Left lobe of liver (tissue), 2 donors: Measurements from ENCODE around the gene TAF3. TPM values are rescaled to one million over a fixed set of nuclear protein-coding genes. Genes with fewer than 3 reads are reported as not detected.
A peak's percentile ranks its signal among the peaks of the same experiment; 100 is the strongest.

Source experiments
- ATAC-seq: fragments of 200-7000 bp; cut with Tn5 transposase; one replicate; pipeline ENCODE4 v1.9.1; 2020; ENCODE audit warnings: mild to moderate bottlenecking, moderate library complexity
- DNase-seq: peaks from one replicate; pipeline ENCODE4 v3.0.0-alpha.2; 2020; ENCODE audit warnings: low spot score
- total RNA-seq: library from RNA; stranded (reverse); gene quantifications from one replicate; pipeline ENCODE4 v1.2.1, GENCODE V29; 2021
- donor health status: DM: no; HTN: no; CAD: no; lungs with moderate emphysema.
- donor health status: DM: no; HTN: yes; CAD: no.

Gene TAF3
- total RNA-seq, 1 donor from 2014 or later, result 3.1 TPM

DNA sequence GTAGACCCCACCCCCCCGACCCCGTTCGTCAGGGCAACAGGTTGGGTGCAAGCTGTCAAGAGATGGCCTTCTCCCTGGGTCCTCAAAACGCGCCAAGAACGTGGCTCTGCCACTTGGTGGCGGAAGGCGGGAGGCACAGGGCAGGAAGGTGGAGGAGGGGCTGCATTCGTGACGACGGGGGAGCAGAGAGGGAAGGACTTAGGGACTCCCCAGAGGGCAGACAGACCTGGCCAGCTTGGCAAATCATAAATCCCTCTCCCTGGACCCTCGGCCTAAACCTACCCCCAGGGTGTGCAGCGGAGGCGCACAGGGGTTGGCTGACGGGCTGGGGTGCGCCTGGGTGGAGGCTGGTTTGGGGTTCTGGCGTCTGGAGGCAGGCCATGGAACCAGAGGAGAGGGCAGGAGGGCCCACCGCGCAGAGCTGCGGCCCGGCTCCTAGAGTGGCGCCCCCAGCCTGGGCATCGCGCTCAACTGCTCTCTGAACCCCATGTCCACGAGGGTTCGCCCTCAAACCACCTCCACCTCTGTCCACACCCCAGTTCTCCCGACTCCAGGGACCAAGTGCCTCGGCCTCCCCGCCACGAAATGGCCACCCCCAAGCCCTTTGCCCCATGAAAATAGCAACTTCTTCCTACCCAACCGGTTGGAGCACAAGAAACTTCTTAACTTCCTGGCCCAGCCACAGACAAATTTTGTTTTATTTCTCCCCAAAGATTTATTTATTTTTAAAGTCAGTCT lies 225.4 kb downstream of the TAF3 start:
- DNase-seq, result no peak

DNA sequence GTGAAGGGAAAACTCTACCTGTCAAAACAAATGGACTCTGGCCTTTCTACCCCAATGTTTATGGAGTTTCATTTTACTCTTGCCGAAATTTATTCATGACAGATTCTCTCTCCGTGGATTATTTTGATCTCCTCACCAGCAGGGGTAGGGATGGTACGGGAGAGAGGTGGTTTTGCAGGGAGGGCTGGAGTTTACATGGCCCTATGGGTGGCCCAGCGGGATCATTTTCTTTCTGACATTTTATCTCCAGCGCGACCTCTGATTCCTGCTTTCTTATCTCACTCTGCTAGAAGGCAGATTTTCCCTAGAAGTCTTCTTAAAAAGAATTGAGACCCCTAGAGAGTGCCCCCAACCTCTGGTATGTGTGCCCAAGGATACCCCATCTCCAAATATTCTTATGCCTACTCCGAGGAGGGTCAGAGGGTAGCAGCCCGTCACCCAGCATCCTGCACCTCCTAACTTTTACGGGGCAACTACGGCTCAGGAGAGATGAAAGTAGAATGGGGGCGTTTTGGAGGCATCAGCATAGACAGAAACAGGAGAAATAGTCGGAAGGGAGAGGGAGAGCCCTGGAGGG lies 226.1 kb downstream of the TAF3 start:
- no peak for ATAC-seq
- DNase-seq, result no peak

More for the DNA sequence above, 225.4 kb downstream of the TAF3 start:
- no peak for ATAC-seq

DNA sequence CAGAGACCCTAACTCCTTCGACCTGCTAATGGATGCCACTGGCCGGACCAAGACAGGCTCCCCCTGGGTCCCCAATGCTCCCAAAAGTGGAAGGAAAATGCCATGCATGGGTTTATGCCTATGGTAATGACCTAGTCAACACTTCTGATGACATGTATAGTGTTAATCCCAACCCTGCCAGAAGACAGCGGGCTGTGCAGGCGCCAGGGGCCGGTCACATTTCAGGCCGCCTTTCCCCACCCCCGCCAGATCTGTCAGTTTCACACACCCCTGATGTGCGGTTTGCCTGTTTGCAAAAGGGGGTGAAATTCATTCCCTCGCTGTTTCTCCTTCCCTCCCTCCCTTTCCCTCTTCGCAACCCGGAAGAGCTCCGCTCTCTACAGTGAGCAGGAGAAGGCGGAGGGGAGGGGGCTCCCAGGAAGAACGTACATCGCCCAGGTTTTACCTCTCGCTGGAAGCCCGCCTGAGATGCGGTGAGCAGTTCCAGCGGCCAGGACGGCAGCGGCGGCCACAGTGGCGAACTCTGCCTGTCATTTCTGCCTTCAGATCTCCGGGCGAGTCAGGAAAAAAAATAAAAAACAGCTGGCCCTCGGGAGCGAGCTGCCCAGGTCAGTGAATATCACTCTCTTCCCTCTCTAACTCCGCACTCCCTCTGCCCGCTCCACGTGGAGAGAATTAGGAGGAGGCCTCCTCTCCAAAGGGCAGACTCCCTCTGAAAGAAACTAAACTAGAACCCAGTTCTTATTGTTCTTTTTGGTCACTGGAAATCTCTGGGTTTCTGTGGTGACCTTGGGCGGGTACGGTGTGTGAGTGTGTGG lies 226.8 kb downstream of the TAF3 start:
- no peak for ATAC-seq
- no peak for DNase-seq

DNA sequence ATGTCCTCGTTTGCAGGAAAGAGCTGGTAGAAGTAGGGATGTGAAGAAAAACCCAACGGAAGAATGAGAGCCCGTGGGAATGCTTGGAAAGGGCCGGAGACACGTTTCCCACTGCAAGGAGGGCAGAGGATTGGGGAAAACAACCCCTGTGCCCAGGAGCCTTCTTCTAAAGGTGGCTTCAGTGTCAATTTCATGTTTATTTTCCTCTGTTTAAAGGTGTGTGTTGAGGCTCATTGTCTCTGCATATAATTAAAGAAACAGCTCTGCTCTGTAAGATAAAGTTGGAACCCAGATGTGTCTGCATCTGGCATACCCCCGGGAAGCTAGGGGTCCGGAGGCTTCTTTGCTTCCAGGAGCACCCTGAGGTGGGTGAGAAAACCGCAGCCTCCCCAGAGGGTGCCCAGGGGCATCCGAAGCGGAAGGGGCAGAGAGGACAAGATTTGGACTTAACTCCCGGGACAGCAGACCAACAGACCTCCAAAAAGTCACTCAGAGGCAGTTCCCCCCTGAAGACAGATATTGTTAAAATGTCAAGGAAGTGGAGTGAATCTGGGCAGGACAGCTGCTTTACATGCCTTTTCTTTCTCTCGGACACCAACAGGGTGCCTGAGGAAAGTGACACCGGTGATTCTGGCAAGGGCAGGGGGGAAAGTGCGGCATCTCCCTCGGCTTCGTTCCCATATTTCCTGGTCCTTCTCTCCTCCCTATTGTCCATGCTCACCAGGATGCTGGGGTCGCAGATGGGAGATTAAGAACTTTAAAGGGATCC lies 227.6 kb downstream of the TAF3 start:
- DNase-seq, result no peak
- no peak for ATAC-seq

DNA sequence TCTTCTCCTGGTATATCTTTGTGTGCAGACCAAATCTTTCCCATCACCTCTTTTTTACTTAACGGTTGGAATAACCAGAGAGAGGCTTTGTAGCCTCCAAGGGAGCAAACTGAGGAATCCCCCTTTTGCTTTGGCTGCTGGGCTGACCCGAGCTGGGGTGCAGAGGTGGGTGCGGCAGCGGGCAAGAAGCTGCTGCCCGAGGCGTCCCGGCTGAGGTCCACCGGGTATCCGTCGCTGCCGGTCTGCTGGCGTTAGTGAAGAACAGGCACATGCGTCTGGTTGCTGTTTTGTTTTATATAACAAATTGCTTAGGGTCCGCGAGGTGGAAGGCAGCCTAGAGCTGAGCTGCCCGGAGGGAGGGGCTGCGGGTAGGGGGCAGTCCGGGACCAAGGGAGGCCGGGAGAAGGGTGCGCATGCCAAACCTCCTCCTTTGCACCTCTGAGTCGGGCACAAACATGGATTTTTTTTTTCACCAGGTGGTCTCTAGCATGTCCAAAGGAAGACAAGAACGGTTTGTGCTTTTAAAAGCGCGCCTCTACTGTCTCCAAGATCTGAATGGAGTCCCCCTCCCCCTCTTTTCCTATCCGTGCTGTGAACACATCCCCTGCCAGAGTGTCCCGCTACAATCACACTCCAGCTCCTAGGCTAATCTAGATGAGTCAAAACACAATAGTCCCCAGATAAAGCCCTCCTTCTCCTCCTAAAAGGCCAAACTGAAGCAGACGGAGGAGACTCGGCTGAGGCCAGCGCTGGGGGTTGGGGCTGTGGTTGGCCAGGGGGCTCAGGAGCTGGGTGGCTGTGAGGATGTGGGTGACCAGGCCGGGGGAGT lies 229.4 kb downstream of the TAF3 start:
- no peak for DNase-seq

DNA sequence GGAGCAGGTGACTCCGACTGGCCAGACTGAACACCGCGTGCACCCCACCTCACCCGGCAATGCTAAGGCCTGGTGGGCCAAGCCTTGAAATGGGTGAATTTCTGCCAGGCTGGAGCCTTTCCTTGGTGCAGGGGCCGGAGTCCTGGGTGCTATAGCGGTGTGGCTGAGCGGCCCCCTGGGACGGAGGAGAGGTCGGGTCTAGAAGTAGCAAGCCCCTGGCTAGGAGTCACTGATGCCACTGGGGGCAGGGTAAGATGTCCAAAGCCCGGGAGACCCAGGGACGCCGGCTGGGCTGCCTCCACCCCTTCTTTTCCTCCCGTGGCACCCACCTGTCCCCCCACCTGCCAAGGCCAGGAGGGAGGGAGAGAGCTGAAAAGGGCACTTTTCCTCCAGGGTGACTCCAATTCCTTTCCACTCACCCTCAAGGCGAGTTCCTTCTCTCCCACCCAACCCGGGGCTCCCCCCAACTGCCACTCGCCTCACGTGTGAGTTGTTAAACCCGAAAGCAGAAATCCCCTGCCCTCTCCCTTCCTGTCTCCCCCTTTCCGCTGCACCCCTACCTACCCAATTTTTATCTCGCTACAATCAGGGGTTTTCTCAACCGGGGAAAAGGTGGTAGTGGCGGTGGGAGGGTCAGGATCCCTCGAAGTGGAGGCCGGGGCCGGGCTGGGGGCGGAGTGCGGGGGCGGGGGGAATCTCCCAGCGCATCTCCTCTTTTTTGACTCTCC lies 230.1 kb downstream of the TAF3 start:
- DNase-seq (no peak), ATAC-seq (no peak)

More for the DNA sequence above, 229.4 kb downstream of the TAF3 start:
- ATAC-seq, result no peak

DNA sequence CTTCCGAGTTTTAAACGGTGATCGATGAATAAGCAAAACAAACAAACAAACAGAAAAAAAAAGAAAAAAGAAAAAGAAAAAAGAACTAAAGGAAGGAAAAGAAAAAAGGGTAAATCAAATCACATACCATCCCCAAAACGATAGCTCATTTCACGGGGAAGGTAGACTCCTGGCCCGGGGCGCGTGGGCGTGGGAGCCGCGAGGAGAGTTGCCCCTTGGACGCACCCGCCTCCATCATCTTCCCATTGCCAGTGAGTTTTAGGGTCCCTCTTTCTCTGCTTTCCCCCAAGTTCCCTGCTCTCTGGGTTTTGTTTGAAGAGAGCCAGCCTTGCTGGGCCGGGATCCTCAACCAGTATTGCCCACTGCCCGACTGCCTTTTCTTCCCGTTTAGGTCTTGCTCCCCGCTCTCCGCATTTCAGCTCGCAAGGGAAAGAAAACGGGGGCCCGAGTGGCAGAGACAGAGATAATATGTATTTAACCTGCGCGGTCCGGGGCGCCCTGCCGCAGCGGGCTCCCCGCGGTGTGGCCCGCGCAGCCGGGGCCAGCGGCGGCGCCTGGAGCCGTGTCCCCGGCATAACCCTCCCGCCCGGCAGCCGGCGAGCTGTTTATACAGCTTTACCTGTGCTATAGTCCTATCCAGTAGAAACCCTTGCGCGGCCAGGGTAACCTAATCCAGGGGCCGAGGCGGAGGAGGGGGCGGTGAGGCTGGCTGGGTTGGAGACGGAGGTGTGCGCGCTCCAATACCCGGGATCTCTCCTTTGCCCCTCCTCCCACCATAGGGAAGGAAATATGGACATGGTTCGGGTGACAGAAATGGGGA lies 230.9 kb downstream of the TAF3 start:
- no peak for DNase-seq
- no peak for ATAC-seq

DNA sequence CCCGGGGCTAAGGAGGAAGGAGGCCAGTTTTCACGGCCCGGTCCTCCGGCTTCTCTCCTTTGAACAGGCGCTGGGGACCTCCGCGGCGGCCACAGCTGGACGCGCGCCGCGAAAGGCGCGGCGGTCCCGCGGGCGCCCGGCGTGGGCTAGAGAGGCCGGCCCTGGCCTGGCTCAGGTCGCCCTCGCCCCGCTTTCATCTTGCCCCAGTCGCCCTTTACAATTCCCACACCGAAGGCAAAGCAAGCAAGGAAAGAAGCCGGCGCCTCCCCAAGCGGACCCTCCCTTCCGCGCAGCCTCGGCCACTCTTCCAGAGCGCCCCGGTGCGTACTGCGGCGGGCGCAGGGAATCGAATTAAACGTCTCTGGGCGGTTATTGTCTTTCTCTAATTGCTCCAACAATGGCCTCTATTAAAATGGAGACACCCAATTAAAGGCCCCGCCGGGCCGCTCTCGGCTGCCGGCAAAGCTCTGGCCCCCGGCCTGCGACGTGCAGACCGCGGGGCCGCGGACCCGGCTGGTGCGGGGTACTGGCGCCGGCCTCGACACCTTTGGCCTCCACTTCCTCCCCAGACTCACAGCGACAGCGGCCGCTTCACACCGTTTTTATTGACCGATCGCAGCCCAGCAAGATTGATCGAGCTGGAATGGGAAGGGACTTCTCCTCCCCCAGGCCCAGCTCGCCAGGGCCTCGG lies 231.7 kb downstream of the TAF3 start:
- DNase-seq (no peak), ATAC-seq (peak; percentile 2)

DNA sequence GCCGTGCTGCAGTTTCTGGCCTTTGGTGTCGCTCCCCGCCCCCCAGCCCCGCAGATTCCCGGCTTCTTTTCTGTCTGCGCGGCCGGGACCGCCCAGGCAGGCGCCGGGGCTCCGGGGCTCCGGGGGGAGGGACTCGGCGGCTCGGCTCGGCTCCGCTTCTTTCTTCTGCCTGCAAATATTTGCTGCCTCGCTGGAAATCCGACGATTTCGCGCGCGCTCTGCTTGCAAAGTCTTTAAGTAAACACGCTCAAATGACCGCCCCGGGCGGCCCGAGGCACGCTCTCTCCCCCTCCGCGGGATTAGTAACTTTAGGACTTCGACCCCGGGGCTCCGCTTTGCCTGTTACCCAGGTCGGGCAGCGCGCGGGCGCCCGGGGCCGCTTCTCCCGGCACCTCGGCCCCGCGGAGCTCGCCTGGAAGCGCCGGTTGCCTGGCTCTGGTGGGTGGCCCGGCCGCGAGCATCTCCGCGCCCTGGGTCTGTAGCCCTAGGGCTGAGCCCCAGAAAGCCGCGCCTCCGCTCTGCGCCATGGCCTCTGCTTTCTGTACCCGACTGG lies 232.3 kb downstream of the TAF3 start:
- peak; percentile 75 for ATAC-seq
- DNase-seq, result peak; percentile 85

DNA sequence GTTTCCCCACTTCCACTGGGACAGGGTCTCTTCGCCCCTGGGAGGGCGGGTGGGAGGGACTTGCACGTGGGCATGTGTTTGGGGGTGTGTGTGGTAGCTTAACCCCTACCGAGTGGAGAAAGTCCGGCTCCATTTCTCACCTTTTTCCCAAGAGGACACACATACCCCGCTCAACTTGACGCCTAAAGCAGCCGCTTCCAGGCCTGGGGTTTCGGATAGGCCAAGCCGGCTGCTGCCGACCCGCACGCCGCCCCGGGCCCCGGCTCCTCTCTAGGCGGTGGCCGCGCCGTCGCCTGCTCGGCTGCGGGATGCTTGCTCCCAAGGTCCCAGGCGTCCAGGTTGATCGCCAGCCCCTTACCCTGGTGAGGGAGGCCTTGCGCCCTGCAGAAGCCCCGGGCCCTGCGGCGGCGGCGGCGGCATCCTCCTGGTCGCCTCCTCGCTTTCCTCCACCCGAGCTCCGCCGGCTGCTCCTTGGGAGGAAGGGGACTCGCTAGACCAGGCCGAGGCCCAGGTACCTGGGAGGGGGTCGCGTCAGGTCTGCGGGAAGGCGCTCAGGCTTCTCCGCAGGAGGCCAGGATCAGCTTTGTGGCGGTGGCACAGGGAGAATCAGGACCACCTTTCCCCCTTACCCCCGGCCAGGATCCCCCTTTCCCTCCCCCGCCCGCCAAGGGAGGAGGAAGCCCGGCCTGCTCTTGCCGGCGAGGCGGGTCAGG lies 233.0 kb downstream of the TAF3 start:
- ATAC-seq (no peak), DNase-seq (no peak)

DNA sequence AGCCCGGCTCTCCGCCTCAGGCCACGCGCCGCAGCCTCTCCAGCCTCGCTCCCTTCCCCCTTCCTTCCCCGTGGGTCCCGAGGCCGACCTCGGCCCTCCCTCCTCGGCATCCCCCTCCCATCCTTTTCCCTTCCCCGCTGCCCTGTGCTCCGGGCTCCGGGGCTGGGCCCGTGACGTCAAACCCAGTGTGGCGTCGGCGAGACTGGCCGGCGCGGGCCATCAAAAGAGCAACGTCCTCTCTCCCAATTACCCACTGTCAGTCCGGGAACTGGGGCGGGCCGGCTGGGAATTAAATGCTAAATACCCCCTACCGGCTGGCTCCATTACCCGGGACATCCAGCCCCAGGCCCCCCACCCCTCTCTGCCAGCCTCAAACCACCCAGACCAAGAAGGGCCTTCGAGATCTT lies 233.5 kb downstream of the TAF3 start:
- DNase-seq, result no peak
- ATAC-seq, result no peak

DNA sequence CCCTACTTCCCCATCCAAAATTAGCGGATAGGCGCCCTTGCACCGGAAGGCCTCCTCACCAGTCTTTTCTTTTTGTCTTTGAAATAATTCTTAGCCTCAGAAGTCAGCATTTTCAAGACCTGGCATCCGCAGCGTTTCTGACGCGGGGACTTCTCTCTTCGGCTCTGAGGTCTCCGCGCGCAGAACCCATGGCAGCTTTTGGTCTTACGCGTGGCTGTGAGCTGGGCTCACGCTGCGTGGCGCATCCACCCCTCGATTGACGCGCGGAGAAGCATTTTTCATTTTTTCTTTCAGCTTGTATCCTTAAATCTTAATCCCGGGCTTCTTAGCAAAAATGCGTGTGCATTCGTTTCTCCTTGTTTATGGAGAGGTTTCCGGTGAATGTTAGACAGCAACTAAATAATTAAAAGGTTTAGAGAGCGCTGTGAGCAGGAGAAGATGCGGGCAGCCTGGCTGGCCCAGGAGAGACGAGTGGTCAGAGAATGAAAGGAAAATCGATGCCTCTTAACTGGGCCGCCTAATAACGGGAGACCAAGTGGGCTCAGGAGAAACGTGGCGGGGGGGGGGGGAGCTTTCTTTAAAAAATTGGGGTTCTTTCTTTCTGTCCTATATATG lies 234.1 kb downstream of the TAF3 start:
- ATAC-seq (no peak), DNase-seq (no peak)

DNA sequence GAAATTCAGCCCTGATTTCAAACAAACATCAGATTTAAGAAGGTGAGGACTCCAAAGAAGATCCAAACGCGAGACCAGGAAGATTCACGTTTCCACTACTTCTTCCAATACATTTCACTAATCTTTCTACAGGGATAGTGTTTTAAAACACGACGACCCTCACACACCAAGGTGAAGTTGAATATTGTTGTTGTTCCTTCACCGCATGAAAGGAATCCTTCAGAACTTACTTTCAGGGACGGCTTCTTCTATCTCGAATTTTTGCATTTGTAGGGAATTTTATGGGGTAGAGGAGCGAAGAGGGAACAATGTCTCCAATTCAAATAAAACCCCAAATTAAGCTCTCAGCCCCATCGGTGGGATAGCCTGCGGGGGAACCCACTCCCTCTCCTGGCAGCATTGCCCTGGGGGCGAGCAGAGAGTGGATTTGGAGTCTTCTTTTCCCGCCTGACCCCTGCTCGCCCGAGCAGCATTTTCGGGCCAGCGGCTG lies 234.7 kb downstream of the TAF3 start:
- ATAC-seq (no peak), DNase-seq (no peak)

DNA sequence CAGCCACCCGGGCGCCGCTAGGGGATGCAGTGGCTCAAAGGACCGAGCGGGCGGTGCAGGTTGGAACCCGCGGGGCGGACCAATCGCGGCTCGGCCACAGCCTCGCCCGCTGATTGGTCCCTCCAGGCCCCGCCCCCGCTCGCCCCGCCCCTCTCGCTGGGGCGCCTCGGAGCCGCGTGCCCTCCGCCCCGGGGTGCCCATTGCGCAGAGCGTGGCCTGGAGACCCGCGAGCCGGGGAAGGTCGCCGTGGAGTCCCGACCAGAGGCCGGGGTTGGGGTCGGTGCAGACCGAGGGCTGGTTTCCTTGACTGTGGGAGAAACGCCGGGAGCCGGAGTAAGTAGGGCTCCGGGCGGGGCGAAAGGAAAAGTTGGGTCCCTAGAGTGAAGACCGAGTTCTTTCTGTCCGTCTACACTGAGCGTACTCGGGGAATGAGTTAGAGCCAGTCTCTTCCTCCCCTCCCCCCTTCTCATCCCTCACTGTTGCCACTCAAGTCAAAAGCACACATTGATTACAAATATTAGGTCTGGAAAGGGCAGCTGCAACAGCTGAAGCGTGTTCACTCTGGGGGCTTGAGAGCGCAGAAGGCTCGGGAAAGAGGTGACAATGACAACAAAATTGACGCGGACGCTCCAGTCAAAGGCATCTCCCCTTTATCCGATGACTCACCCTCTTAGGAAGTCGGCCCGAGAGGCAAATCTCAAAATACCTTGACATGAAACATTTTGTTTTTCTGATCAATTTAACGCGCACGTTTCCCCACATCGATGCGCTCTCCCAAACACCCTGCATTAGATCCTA lies 235.3 kb downstream of the TAF3 start:
- DNase-seq (peak; percentile 84), ATAC-seq (peak; percentile 80)

DNA sequence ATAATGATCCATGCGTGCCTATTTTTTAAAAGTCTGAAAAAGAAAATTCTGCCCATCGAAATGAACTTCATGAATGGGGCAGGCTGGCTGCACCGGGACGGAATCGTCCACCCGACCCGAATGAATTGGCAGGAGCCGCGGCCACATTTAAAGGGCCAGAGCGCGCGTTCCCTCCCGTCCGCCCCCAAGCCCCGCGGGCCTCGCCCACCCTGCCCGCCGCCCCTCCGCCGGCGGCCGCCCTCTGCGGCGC lies 235.9 kb downstream of the TAF3 start:
- ATAC-seq (no peak), DNase-seq (no peak)
